SK-N-SH treated with all-trans-retinoic acid at 6 μM for 48 hours (cell line): ENCODE measurements around the gene PHF1.
"Not testable (repeated sequence)": the region's sequence is repeated elsewhere in the genome, so short reads cannot be mapped to it uniquely, and the experiment has no call there.

Source experiments
- ARNTL ChIP-seq: fragments of 450-650 bp; formaldehyde crosslinking; IDR thresholded peaks from 2 replicates; pipeline ENCODE4 v1.5.0; 2020; ENCODE audit warnings: low read depth, mild to moderate bottlenecking, moderate library complexity, borderline replicate concordance
- ISL1 ChIP-seq: fragments of 250-450 bp; sonication (Bioruptor Pico); IDR thresholded peaks from 2 replicates; pipeline ENCODE4 v2.1.2; 2022; ENCODE audit warnings: mild to moderate bottlenecking, moderate library complexity
- SNAI2 ChIP-seq: fragments of 250-450 bp; sonication (Bioruptor Pico); IDR thresholded peaks from 2 replicates; pipeline ENCODE4 v1.5.0; 2020; ENCODE audit warnings: mild to moderate bottlenecking, moderate library complexity
- ZFP3 ChIP-seq: fragments of 250-450 bp; sonication (Bioruptor Pico); IDR thresholded peaks from 2 replicates; pipeline ENCODE4 v1.5.0; 2020; ENCODE audit warnings: mild to moderate bottlenecking, moderate library complexity
- ZFP30 ChIP-seq: fragments of 450-650 bp; formaldehyde crosslinking; IDR thresholded peaks from 2 replicates; pipeline ENCODE4 v1.5.0; 2022; ENCODE audit warnings: mild to moderate bottlenecking, moderate library complexity
- ZNF565 ChIP-seq: fragments of 450-650 bp; formaldehyde crosslinking; conservative IDR thresholded peaks from 2 replicates; pipeline ENCODE4 v1.5.0; 2020; ENCODE audit warnings: low read depth, mild to moderate bottlenecking, moderate library complexity
- ZNF70 ChIP-seq: fragments of 450-650 bp; formaldehyde crosslinking; IDR thresholded peaks from 2 replicates; pipeline ENCODE4 v1.5.0; 2020; ENCODE audit warnings: mild to moderate bottlenecking, moderate library complexity
- TF ChIP-seq, protein P1 (sequence below): fragments of 250-450 bp; sonication (Bioruptor Pico); IDR thresholded peaks from 2 replicates; pipeline ENCODE4 v1.5.1; 2020; ENCODE audit warnings: low read depth, mild to moderate bottlenecking, moderate library complexity
- TF ChIP-seq, protein P2 (sequence below): fragments of 250-450 bp; sonication (Bioruptor Pico); IDR thresholded peaks from 2 replicates; pipeline ENCODE4 v1.5.1; 2021; ENCODE audit warnings: mild to moderate bottlenecking, moderate library complexity
- TF ChIP-seq, protein P3 (sequence below): fragments of 250-450 bp; sonication (Bioruptor Pico); IDR thresholded peaks from 2 replicates; pipeline ENCODE4 v1.8.0; 2021; ENCODE audit warnings: low read depth, mild to moderate bottlenecking, moderate library complexity, borderline replicate concordance
- TF ChIP-seq, protein P4 (sequence below): fragments of 250-450 bp; sonication (Bioruptor Pico); IDR thresholded peaks from 2 replicates; pipeline ENCODE4 v1.8.0; 2020; ENCODE audit warnings: mild to moderate bottlenecking, moderate library complexity, borderline replicate concordance

DNA sequence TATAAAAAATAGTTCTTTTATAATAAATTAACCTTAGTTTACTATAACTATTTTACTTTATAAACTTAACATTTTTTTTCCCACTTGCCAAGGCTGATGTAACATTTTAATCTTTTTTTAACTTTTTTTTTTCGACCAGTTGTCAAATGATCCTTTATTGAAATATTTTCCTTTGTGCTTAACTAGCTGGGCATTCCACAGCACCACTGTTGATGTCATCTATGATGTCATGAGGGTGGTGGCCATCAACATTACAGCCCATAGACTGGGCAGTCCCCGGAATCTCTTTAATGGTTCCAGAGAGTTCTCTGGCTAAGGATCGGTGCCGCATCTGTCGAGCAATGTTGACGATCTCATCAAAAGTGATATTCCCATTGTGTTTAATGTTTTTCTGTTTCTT, 10.9 kb upstream of the PHF1 start:
- not testable (repeated sequence) for TF ChIP-seq ZFP3; ZNF70 (CRISPR knock-in tag); SNAI2 (CRISPR knock-in tag); ZNF565 (CRISPR knock-in tag); ZFP30 (CRISPR knock-in tag); ISL1 (CRISPR knock-in tag); ARNTL (CRISPR knock-in tag)
- TF ChIP-seq, protein P1, sequence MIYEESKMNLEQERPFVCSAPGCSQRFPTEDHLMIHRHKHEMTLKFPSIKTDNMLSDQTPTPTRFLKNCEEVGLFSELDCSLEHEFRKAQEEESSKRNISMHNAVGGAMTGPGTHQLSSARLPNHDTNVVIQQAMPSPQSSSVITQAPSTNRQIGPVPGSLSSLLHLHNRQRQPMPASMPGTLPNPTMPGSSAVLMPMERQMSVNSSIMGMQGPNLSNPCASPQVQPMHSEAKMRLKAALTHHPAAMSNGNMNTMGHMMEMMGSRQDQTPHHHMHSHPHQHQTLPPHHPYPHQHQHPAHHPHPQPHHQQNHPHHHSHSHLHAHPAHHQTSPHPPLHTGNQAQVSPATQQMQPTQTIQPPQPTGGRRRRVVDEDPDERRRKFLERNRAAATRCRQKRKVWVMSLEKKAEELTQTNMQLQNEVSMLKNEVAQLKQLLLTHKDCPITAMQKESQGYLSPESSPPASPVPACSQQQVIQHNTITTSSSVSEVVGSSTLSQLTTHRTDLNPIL, result not testable (repeated sequence)
- TF ChIP-seq, protein P2, sequence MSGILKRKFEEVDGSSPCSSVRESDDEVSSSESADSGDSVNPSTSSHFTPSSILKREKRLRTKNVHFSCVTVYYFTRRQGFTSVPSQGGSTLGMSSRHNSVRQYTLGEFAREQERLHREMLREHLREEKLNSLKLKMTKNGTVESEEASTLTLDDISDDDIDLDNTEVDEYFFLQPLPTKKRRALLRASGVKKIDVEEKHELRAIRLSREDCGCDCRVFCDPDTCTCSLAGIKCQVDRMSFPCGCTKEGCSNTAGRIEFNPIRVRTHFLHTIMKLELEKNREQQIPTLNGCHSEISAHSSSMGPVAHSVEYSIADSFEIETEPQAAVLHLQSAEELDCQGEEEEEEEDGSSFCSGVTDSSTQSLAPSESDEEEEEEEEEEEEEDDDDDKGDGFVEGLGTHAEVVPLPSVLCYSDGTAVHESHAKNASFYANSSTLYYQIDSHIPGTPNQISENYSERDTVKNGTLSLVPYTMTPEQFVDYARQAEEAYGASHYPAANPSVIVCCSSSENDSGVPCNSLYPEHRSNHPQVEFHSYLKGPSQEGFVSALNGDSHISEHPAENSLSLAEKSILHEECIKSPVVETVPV, result not testable (repeated sequence)
- TF ChIP-seq, protein P3, sequence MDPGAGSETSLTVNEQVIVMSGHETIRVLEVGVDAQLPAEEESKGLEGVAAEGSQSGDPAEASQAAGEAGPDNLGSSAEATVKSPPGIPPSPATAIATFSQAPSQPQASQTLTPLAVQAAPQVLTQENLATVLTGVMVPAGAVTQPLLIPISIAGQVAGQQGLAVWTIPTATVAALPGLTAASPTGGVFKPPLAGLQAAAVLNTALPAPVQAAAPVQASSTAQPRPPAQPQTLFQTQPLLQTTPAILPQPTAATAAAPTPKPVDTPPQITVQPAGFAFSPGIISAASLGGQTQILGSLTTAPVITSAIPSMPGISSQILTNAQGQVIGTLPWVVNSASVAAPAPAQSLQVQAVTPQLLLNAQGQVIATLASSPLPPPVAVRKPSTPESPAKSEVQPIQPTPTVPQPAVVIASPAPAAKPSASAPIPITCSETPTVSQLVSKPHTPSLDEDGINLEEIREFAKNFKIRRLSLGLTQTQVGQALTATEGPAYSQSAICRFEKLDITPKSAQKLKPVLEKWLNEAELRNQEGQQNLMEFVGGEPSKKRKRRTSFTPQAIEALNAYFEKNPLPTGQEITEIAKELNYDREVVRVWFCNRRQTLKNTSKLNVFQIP (CRISPR knock-in tag), result not testable (repeated sequence)
- TF ChIP-seq, protein P4, sequence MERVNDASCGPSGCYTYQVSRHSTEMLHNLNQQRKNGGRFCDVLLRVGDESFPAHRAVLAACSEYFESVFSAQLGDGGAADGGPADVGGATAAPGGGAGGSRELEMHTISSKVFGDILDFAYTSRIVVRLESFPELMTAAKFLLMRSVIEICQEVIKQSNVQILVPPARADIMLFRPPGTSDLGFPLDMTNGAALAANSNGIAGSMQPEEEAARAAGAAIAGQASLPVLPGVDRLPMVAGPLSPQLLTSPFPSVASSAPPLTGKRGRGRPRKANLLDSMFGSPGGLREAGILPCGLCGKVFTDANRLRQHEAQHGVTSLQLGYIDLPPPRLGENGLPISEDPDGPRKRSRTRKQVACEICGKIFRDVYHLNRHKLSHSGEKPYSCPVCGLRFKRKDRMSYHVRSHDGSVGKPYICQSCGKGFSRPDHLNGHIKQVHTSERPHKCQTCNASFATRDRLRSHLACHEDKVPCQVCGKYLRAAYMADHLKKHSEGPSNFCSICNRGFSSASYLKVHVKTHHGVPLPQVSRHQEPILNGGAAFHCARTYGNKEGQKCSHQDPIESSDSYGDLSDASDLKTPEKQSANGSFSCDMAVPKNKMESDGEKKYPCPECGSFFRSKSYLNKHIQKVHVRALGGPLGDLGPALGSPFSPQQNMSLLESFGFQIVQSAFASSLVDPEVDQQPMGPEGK (CRISPR knock-in tag), result not testable (repeated sequence)
